ENCODE data around the gene COL15A1.
"Not testable (repeated sequence)": the region's sequence is repeated elsewhere in the genome, so short reads cannot be mapped to it uniquely, and the experiment has no call there.

The COL15A1 gene

DNA sequence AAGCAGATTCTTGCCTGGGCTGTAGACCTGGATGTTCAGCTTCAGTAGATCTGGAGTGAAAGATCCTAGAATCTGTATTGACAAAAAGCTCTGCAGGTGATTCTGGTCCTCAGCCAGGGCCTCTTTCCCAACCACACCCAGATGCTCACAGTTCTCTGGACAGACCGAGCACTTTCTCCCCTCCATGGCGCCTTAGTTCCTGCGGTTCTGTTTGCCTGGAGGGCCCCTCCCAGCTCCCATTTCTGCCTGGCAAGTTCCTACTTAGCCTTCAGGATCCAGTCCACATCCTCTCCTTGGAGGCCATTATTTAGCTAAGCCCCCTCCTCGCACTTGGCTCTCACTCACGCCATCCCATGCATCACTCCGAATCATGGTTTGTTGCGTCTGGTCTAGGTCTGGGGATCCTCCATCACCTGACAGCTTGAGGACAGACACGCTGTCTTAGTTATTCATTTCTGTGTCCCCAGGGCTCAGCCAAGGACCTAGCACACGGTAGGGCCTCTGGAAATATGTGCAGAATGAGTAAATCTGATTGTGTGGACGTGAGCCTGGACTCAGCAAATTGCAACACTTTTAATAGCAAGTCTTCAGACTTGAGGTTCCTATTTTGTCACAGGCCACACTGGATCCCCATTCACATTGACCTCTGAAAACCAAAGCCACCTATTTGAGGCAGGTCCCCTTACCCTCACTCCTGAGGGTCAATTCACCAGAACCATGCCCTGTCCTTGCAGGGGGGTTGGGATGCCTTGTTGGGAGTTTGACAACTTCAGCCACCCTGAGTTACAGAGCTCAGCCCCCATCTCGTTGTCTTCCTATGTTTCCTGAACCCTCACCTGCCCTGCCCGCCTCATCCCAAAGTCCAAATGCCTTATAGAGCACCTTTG is 50.7 kb downstream of the COL15A1 start:
- no peak for DNase-seq (ENCODE audit: low read depth)

DNA sequence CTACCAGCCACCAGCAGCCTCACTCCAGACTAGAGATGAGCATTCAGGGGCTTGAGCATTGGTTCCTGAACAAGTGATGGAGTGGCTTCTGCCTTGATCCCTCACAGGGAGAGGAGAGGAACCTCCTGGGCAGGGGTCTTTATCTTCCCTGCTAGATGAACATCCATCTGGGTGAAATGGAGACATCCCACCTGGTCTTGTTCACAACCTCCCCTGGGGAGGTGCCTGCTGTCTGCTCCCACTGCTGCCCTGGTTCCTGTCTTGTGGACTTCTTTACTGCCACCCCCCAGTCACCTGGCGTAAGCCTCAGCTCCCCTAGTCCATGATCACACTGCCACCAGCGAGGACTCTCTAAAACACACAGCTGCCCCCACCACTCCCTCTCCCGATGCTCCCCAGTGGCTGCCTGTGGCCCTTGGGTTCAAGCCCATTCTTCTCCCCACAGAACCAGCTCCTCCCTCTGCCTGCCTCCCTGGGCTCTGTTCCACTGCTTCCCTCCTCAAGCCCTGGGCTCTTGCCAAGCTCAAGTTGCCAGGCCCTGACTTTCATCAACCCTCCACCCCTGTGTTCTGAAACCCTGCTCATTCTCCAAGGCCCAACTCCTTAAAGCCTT is 51.5 kb downstream of the COL15A1 start:
- no peak for DNase-seq (ENCODE audit: low read depth)

DNA sequence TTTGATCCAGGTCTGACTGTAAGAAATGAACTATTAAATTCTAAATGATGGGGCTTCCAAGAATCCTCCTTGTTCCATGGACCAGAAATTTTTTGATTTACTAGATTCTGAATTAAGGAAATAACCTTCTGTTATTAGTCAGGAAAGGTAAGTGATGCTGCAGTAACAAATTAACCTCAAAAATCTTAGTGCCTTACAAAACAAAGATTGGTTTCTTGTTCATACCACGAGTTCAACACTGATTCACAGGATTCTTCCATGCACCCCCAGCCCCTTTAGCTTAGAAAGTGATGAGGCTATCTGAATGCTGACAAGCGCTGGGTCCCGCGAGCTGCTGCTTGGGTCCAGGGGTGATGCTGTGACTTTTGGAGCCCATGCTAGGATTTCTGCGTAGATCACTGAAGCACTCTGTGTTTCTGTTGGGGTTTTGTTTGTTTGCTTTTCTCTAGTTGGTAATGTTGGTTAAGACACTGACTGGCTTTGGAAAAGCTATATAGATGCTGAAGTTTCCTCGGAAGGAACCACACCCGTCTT is 52.3 kb downstream of the COL15A1 start:
- no peak for DNase-seq (ENCODE audit: low read depth)

DNA sequence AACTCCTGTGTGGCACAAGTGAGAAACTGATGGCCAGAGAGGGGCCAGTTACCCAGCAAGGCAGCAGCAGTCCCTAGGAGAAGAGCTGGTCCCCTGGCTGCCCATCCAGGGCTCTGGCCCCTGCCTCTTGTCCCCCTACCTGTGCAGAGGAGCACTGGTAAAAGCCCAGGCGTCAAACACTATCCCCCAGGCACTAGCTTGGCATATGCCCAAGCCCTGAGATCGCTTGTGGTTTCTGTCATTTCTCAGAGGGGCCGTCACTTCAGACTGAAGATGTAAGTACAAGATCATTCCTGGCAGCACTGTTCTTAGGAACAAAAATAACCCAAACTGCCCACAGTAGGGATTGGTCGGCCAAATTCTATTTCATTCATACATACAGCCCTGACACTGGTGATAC is 53.9 kb downstream of the COL15A1 start:
- no peak for DNase-seq (ENCODE audit: low read depth)

DNA sequence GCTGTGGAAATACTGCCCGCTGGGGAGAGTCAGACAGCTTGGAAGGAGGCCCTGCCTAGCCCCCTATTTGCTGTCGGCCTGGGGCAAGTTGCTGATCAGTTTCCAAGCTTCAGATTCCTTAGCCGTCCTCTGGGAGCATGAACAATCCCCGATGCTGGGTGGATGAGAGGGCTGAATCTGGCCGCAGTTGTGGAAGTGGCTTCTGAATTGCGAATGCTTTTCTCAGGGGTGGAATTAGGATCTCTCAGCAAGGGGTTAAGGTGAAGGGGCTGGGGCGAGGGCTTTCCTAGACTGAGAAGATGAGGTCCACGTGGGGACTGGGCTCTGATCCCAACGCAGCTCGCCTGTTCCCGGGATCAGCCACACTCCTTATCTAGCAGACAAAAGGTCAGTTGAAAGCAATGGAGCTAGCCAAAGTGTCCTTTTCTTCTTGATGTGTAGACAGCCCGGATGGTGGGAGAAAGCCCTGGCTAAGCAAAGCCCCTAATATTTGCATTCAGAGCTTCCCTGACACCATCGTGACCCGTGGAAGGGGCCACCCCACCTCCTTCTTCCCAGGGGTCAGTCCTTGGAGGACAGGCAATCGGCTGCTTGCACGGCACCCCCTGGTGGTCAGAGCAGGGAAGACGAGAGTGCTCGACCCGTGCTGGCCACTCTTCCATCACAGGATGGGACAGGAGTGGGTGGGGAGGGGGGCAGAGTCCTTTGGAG is 54.9 kb downstream of the COL15A1 start:
- peak; percentile 20 for DNase-seq (ENCODE audit: low read depth)

DNA sequence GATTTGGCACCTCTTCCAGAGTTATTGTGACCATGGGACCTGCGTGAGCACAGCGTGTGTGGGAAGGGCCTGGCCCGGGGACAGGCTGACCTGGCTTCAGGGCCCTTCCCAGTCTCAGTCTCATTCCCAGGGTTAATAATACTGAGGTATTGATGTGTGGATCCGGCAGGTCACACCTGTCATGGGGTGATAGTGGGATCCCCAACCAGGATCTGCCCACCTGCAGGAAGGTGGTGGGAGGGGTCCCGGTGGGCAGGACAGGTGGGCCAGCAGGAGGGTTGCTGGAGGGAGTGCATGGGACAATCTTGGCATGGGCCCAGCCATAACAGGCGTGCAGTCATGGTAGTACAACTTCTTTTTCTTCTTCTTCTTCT is 55.4 kb downstream of the COL15A1 start:
- no peak for DNase-seq (ENCODE audit: low read depth)

DNA sequence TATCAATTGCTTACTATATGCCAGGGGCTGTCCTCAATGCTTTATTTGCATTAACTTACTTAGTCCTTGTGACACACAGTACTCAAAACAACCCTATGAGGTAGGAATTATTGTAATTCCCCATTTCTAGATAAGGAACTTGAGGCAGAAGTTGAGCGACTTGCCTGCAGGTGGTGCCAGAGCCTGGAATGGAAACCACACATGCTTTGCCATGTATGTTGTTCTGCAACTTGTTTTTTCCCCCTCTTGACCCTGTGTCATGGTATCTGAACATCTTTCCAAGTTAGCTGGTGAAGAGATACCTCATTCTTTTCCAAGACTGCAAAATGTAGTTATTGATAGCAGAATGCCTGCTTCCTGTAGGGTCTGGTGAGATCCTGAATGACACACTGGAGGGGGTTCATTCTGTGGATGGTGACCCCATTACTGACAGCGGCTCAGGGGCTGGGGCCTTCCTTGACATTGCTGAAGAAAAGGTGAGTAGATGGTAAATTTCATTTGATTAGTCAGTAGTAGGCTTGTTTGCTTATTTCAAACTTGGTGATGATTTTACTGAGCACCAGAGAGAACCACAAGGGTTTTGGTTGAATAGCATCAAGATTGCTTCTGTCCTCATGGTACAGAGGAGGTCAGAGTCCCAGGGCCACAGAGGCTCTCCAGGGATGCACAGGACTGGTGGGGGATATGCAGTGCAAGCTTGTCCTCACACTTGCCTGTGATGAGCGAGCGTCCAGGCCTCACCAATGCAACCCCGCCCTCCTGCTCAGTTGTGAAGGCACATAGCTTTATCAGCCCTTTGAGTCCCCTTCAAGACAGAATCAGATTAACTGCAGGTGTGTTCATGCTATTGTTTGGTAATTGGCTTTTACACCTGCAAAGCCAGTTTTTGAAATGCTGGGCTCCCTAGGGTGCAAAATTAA is 57.0 kb downstream of the COL15A1 start:
- DNase-seq (ENCODE audit: low read depth): peak; percentile 37

DNA sequence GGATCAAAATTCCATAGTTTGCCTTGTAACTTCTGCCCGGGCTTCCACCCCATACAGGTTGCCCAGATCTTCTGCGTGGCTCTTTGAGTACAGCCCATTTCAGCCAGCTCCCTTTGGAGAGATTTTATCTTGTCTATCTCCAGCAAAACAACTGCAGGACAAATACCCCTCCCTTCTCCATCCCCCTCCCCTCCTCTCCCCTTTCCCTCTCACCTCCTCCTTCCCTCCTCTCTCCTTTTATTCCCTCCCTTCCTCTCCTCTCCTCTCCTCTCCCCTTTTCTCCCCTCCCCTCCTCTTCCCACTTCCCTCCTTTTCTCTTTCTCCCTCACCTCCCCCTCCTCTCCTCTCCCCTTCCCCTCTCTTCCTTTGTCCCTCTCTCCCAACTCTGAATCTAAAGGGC is 58.2 kb downstream of the COL15A1 start:
- no peak for DNase-seq (ENCODE audit: low read depth)

DNA sequence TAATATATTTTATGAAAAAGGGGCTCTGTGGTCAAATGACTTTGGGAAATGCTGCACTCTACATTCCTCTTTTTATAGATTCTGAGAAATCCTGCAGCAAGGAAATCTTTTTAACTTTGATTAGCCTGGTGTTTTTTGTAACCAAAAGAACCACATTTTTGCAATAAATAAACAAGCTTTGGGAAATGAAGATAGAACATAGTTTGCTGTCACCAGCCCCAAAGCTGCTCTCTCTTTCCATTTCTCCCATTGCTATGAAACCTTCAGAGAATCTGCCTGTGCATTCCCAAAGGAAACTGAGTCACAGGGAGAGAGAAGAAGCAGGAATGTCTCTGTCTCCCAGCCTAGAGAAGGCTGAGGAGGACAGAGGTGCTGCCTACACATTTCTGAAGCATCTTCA is 59.0 kb downstream of the COL15A1 start:
- no peak for DNase-seq (ENCODE audit: low read depth)

DNA sequence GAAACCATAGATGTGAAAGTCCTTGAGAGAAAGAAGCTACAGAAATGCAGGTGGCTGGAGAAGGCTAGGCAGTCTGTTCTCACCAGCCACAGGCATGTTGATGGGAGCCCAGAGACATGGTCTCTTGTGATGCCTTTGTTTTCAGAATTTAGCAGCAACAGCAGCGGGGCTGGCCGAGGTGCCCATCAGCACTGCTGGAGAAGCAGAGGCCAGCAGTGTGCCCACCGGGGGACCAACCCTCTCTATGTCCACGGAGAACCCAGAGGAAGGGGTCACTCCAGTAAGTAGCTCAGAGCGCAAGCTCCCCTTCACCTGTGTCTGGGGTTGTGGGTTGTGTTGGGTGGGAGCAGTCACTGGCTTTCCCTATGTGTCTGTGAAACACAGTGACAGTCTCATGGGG is 59.6 kb downstream of the COL15A1 start:
- DNase-seq (ENCODE audit: low read depth): no peak

DNA sequence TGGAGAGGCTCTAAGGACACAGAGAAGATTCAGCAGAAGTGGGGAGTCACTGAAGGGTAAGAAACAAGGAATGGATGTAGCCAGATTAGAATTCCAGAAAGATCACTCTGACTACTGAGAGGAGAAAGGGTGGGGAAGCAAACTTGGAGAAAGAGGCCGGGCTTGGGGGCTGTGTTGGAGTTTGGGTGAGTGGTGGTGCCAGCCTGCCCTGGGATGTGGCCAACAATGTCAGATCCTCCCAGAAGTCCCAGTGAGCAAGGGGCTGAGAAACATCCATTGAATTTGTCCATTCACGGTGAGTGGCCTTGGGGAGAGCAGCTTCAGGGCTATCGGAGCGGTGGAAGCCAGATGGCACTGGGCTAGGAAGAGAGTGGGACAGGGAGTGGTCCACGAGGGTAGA is 60.4 kb downstream of the COL15A1 start:
- DNase-seq (ENCODE audit: low read depth): no peak

DNA sequence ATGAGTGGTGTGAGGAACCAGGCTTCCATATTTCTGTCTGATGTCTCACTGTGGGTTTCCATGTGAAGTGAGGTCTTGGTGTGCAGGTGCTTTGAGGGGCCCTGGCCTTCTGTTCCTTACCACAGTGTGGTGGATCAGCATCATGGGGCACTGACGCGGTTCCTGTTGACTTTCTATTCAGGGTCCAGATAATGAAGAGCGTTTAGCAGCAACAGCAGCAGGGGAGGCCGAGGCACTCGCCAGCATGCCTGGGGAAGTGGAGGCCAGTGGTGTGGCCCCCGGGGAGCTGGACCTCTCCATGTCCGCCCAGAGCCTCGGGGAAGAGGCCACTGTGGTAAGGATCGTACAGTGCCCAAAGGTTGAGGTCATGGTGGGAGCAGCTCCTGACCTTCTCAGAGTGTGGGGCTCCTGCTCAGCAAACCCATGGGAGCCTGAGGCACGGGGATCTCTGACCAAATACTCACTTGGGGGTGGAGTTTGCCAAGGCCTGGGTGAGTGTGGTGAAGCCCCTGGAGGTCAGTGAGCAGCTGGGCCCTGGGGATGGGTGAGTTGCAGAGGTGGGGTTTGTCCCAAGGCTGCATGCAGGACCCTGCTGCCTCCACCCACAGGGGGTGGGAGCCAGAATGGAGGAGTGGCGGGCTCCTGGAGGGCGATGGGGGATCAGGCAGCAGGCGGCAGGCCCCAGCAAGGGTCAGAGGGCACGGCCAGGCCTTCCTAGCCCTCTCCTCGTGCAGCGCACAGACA is 61.2 kb downstream of the COL15A1 start:
- no peak for DNase-seq (ENCODE audit: low read depth)

DNA sequence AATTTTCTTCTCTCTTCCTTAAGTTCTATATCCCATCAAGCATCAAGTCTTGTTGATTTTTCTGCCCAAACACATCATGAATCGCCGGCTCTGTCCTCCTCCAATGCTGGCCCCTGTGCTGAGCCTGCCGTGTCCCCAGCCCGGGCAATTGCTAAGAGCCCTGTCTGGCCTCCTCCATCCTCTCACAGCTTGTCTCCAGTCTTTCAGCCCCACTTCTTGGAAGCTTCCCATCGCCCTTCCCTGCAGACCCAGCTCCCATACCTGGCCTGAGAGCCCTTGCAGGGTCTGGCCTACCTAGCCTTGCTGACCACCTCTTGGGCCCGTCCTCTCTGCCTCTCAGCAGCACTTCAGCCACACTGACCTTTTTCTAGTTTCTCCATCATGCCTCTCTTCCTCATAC is 61.9 kb downstream of the COL15A1 start:
- DNase-seq (ENCODE audit: low read depth): no peak

DNA sequence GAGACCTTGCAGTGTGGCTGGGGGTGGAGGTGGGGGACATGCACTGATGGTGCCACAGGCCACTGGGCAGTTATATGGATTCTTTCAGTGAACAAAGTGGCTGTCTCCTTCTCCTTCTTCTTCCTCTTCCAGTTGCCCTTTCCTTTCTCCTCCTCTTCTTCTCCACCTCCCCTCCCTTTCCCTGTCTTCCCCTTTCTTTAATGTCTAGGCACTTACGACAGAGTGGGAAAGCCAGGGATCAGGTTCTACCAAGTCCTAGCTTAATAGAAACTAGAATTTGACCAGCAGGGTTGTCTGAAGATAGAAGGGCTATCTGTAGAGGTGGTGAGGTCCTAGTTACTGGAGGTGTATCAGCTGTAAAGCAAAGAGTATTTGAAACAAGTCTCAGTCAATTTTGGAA is 62.8 kb downstream of the COL15A1 start:
- no peak for DNase-seq (ENCODE audit: low read depth)

DNA sequence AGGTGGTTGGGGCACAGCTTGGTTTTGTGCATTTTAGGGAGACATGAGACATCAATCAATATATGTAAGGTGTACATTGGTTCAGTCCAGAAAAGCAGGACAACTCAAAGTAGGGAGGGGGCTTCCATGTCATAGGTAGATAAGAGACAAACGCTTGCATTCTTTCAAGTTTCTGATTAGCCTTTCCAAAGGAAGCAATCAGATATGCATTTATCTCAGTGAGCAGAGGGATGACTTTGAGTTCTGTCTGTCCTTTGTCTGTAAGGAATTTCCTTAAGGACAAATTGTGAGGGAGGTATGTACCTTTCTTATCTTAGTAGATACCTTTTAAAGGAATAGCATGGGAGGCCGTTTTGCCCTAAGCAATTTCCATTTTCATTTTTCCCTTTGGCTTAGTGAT is 63.3 kb downstream of the COL15A1 start:
- DNase-seq (ENCODE audit: low read depth): no peak

DNA sequence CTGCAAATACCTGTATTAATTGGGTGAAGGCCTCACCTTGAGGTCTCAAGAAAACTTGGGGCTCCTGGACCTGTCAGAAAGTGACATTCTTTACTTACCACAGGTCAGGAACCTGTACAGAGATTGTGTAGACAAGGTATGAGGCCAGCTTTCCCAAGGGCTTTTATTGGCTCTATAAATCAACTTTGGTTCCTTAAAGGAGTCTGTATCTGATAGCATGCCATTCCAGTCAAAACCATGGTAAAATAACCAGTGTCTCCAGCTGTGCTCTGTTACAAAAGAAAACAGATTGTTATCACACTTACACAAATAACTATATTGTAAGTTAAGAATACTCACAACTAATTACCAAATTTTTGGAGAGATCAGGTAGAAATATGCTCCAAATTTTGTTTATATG is 64.5 kb downstream of the COL15A1 start:
- no peak for DNase-seq (ENCODE audit: low read depth)

DNA sequence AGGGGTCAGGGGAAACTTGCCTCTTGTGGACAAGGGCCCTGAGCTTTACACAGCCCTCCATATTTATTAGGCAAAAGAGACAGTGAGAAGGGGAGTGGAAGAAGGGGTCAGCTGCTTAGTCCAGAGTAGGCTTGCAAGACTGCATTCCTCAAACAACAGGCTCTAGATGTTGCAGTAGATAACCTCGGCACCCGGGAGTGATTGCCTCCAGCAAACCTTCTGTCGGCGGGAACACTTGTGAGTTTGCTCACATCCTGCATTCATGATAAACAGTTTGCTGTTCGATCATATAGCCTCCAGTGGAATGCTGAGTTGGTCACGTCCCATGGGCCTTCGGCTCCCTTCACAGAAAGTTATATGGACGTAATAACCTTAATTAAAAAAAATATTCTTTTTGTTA is 66.7 kb downstream of the COL15A1 start:
- not testable (repeated sequence) for DNase-seq (ENCODE audit: low read depth)

DNA sequence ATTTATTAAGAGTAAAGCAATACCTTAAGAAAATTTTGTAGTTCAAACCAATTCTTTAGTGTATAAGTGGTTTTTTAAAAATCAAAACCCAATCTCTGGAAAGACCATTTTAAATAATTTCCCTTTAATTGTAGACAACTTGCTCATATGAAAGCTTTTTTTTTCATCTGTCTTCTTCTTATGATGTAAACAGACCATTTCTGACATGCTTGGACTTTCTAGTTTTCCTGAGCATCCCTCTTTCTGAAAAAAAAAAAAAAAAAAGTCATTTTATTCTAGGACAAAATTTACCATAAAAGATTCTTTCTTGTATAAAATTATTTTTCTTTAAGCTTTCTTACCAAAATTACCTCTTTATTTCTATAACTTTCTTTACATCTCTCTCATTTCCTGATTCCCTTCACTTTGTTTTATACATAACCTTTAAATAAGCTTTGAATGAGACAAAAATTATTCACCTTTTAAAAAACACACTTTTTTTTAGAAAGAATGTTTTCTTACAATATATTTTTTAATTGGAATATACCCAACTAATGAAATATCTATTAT is 67.5 kb downstream of the COL15A1 start:
- DNase-seq (ENCODE audit: low read depth): no peak

DNA sequence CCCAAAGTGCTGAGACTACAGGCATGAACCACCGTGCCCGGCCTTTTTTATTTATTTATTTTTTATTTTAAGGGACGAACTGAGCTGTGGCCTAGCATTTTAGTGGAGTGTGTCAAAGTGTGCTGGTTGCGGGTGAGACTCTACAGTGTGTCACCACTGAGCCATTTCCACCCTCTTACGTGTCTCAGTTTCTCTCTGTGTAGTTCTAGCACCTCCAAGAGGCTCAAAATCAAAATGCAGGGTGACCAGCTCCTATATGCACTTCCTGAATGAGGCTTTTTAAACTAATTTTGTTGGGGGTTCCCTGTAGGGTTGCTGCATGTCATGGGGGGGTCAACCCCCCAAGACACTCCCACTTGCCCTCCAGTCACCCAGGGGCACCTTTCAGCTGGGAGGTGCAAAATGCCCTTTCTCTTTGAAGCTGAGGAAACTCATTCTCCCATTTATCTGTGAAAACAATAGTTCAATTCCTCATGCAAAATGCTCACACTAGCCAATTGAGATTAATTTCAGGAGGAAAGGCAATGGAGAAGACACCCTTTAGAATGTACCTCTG is 69.3 kb downstream of the COL15A1 start:
- no peak for DNase-seq (ENCODE audit: low read depth)

DNA sequence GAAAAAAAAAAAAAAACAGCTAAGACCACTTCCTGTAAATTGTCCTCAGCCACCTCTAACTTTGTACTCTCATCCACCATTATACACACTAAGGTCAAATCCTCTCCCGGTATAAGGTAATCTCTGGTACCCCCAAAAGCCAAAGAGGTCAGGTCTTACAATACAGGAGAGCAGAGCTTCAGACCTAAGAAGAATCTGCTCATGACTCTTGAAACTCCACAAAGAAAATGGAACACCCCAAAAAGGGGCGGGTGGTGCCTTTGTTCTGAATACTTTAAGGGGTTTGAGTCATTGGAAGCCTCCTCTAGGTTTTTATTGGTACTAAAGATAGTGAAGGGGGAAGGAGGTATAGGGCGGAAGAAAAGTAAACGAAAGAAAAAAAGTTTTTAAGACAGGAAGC is 69.8 kb downstream of the COL15A1 start:
- DNase-seq (ENCODE audit: low read depth): peak; percentile 14
